AG08396 (cell line): ENCODE results near the gene XIRP2.
A peak's percentile ranks its signal among the peaks of the same experiment; 100 is the strongest.

Source experiments
- DNase-seq: peaks from one replicate; pipeline ENCODE4 v3.0.0; 2012; ENCODE audit warnings: low spot score, mixed read lengths

The XIRP2 gene

DNA sequence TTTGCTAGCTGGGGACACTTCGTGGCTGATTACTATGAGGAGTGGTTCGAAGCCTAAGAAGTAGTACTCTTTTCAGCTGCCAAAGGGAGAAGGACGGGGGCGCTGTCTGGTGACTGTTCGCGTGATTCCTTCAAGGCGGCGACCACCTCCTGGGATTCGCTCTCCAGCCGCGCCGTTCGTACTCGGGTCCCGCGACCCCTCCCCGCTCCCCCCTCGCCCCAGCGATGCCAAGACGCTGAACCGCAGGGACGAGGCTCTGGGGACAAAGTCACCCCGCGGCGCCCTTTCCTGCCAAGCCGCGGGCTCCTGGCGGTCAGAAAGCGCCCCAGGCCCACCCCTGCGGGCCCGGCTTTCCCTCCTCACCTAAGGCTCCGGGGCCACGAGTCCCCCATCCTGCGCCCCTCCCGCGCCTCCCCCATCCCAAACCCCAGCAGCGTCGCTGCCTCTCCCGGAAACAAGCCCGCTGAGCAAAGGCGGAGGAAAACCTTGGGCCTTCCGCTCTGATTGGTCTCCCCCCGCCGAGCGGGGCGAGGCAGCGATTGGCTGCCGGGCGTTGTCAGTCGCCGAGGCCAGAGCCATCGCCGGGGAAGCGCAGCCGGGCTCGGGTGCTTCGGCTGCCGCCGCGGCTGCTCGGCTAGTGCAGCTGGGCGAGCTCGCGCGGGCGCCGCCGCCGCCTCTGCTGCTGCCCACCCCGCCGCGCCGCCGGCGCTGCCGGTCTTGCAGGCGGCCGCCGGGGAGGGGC, 404.3 kb downstream of the XIRP2 start, which contains the start of gene B3GALT1:
Gene B3GALT1, plus strand, starts transcription at position 572 of the 742 bp plus-strand sequence.
- DNase-seq = peak; percentile 99

DNA sequence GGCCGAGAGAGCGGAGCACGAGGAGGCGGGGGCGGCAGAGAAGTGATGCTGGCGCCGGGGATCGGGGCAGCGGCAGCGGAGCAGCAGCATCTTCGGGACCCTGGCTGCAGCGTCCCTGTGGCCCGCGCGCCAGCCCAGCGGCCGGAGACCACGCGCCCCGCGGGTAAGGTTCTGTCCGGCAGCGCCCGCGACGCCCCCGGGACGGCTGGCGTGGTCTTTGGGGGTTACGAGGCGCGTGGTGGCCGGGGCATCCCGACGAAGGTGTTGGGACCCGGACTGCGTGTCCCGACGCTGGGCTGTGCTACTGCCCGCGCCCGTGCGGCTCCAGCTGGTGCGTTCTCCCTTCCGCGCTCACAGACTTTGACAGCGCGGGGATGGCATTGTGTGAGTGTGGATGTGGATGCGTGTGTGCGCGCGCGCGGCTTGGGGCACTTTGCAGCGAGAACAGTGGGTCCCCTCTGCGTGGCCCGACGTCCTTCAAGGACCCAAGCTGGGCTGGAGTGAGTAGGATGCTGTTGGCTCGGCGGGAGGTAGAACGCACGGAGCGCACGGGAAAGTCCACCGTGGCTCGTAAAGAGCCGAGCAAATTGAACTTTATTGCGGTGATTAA, 405.0 kb downstream of the XIRP2 start:
- peak; percentile 38 for DNase-seq

DNA sequence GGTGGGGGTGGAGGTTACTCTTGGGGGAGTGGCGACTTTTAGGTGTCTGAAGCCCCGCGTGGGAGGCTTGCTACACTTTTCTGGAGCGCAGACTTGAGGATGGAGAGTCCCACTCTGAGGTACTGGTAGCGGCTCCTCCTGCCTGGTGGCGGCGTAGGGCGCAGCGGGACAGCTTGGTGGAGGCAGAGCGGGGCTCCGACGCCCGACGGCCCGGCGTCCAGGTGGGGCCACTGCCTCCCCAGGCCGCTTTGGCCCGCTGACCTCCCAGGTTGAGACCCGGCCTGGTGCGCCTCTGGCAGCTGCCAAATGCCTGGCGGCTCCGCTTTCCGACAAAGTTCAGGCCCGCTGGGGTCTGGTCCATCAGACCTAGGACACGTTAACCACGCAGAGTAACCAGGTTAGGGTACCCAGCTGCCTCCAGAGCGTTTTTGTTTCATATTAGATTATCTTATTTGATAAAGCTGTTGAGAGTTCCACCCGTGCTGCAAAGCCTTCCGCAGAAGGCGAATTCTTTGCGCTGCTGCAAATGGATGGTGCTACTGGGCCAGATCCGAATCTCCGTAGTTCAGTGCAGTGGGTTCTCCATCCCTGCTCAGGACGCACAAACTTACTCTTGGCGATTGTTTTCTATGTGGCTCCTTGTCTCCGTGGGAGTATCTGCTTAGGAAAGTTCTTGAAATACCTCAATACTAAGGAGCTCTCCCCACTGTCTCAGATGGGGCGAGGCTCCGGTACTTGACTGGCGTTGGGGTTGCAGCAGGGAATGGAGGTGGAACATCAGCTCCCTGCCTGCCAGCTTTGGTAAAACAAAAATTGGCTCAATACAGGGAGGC, 405.9 kb downstream of the XIRP2 start:
- peak; percentile 25 for DNase-seq

DNA sequence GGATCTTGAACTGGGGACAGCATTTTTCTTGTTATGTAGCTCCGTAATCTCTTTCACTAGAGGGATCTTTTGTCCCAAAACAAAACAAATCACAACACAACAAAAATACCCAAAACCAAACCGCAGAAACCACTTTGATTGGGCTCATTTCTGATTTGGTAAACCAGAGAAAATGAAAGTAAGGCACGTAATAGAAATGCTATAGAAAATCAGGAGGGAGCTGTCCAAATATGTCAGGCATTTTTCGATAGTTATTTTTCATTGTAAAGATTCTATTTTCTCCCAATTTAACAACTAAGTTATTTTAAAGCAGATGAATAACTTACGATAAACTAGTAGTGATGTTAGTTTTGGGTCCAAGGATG, 406.5 kb downstream of the XIRP2 start:
- DNase-seq = peak; percentile 11

DNA sequence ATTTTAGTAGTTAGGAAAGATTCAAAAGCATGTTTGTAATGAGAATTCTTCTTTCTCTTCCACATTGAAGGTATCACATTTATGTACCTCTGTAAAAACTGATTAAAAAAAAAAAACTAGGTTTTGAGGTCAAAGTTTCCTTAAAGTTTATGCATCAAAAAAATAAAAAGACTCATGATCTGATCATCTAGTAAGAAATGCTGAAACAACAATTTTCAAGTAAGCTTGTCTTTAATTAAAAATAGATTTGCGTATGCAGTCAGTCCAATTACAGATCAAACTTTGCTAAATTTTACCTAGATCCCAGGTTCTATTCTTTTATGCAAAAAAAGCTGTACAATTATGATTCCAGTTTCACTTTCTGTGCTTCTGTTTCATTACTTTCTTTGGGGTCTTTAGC, 409.0 kb downstream of the XIRP2 start:
- no peak for DNase-seq

DNA sequence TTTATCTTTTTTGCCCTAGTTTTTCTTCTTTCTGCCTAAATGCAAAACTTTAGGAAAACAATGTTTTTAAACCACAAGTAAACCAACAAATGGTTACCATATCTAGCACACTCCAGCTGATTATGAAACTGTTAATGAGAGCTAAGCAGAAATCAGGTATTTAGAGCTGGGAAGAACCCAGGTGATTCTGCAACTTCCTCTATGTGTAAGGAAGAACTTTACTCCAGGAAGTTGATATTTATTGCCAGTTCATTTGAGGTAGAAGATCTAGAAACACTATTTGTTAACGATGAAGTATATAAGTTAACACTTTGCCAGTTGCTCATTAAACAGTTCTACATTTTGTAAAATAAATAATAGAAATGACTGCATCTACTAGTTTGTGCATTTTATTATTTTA, 409.7 kb downstream of the XIRP2 start:
- no peak for DNase-seq
